Stimulated activated CD8-positive, alpha-beta memory T cell treated with anti-CD3 and anti-CD28 coated beads, Interleukin-15, amount 100 ng/mL, for 24 hours (primary cell): ENCODE data around the gene FAHD1.

Source experiments
- DNase-seq: peaks from one replicate; pipeline ENCODE4 v3.0.0-alpha.2; 2020; ENCODE audit warnings: low read depth

Gene FAHD1

GRCh38 chr16:1817276-1817589 lies 9.8 kb upstream of the FAHD1 start:
- DNase-seq: no peak

- no peak for DNase-seq
Observed at GRCh38 chr16:1817716-1818115, 9.3 kb upstream of the FAHD1 start.

- no peak for DNase-seq
Observed at GRCh38 chr16:1818204-1818872, 8.7 kb upstream of the FAHD1 start.

- DNase-seq: no peak
Observed at GRCh38 chr16:1818873-1819525, 8.0 kb upstream of the FAHD1 start.

- no peak for DNase-seq
Observed at GRCh38 chr16:1819611-1820010, 7.4 kb upstream of the FAHD1 start.

GRCh38 chr16:1820096-1820945 lies 6.7 kb upstream of the FAHD1 start:
- DNase-seq: no peak

GRCh38 chr16:1820946-1821290 lies 6.1 kb upstream of the FAHD1 start:
- no peak for DNase-seq

- DNase-seq: no peak
Observed at GRCh38 chr16:1821861-1822611, 5.0 kb upstream of the FAHD1 start.

GRCh38 chr16:1822801-1823200 lies 4.2 kb upstream of the FAHD1 start:
- no peak for DNase-seq

- no peak for DNase-seq
Observed at GRCh38 chr16:1823821-1824220, 3.2 kb upstream of the FAHD1 start.

GRCh38 chr16:1825381-1825863 lies 1.6 kb upstream of the FAHD1 start:
- no peak for DNase-seq

- peak; percentile 40 for DNase-seq
Observed at GRCh38 chr16:1825864-1826690, 929 bp upstream of the FAHD1 start.

GRCh38 chr16:1828645-1829410 lies 1.8 kb downstream of the FAHD1 start:
- no peak for DNase-seq

- no peak for DNase-seq
Observed at GRCh38 chr16:1830213-1830612, 3.2 kb downstream of the FAHD1 start.

GRCh38 chr16:1831186-1832075 lies 4.4 kb downstream of the FAHD1 start:
- DNase-seq: no peak

GRCh38 chr16:1832838-1833454 lies 5.9 kb downstream of the FAHD1 start:
- DNase-seq: no peak

- DNase-seq: no peak
Observed at GRCh38 chr16:1834096-1834495, 7.1 kb downstream of the FAHD1 start.

- no peak for DNase-seq
Observed at GRCh38 chr16:1839554-1839953, 12.5 kb downstream of the FAHD1 start.

GRCh38 chr16:1845985-1846384 lies 19.0 kb downstream of the FAHD1 start:
- no peak for DNase-seq
